ENCODE data around the gene FXYD3. TPM values are rescaled to one million over a fixed set of nuclear protein-coding genes. Genes with fewer than 3 reads are reported as not detected.

Gene FXYD3
- total and polyA plus RNA-seq, 5 donors from 2014 or later: not detected

DNA sequence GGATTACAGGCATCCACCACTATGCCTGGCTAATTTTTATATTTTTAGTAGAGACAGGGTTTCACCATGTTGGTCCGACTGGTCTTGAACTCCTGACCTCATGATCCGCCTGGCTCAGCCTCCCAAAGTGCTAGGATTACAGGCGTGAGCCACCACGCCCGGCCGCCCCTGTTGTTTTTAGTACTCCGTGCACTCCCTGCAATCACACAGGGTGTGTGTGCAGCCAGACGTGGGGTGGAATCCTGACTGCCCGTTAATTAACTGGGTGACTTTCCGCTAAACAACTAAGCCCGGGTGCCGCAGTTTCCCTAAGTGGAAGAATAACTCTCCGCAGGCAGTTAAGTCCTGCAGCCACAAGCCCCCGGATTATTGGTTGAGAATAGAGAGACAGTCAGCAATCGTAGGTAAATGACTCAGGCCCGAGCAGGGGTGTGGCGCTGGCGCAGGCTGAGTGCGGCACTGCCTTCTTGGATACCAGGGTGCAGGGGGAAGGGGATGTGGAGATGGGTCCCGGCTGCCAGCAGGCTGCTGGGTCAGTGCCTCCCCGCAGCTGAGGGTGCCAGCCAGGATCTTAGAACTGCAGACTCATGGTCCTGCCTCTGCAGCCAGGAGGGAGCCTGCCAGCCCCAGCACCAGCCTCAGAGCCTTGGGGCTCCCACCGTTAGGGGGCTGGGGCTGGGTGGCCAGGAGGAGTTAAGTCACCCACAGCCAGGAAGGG lies 6.1 kb upstream of the FXYD3 start:
- Histone ChIP-seq H3K4me3 (ENCODE audit: low read depth, low read length) (no peak overlapping the region), H3K27me3 (ENCODE audit: control insufficient read depth, insufficient read depth, low read length) (no peaks in the 10 kb centered on the region), H3K9me3 (ENCODE audit: control insufficient read depth in 2 of 2, low read length in 2 of 2) (no peaks in the 10 kb centered on the region), H3K27ac (ENCODE audit: insufficient read depth, low read length, poor library complexity, severe bottlenecking) (no peak overlapping the region), H3K36me3 (ENCODE audit: control insufficient read depth, insufficient read depth, low read length) (no peaks in the 10 kb centered on the region), H3K4me1 (ENCODE audit: control insufficient read depth, insufficient read depth, low read length, poor library complexity, severe bottlenecking) (peaks cover 3% of the 10 kb centered on the region)
- Mint-ChIP-seq H3K27ac (no peak overlapping the region), H3K4me3 (no peak overlapping the region), H3K27me3 (peaks cover 5% of the 10 kb centered on the region), H3K9me3 (no peaks in the 10 kb centered on the region), H3K36me3 (no peaks in the 10 kb centered on the region), H3K4me1 (peaks cover 2% of the 10 kb centered on the region in 4 donors)
- ATAC-seq (ENCODE audit: low read depth in 2 of 2): no peak
- DNase-seq: no peak

DNA sequence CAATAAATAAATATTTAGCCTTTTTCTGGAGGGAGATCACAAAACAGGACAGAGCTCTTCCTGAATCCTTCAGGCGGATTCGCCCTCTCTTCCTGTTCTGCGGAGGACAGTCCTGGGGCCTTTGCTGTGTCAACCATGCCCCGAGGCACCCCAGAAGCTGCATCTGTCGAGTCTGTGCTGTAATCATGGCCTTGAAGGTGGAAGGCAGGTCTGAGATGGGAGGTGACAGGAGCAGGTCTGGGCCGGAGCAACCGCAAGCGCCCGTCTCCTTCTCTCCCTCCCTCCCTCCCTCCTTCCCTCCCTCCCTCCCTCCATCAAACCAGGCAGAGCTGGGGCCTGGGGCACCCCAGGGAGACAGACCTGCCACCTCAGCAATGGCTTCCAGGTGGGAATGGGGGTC lies 4.6 kb upstream of the FXYD3 start:
- Mint-ChIP-seq H3K36me3 (no peaks in the 10 kb centered on the region), H3K4me3 (no peak overlapping the region), H3K27me3 (peaks cover 5% of the 10 kb centered on the region), H3K9me3 (no peaks in the 10 kb centered on the region), H3K27ac (no peak overlapping the region), H3K4me1 (peaks cover 3 to 8% (median 5%) of the 10 kb centered on the region in 4 donors)
- H3K4me1 ChIP-seq (ENCODE audit: control insufficient read depth, insufficient read depth, low read length, poor library complexity, severe bottlenecking): peaks cover 6% of the 10 kb centered on the region
- no peak overlapping the region for H3K27ac ChIP-seq (ENCODE audit: insufficient read depth, low read length, poor library complexity, severe bottlenecking)
- H3K4me3 ChIP-seq (ENCODE audit: low read depth, low read length): no peak overlapping the region
- DNase-seq (no peak), ATAC-seq (ENCODE audit: low read depth in 2 of 2) (no peak)
- no peaks in the 10 kb centered on the region for H3K36me3 ChIP-seq (ENCODE audit: control insufficient read depth, insufficient read depth, low read length)
- no peaks in the 10 kb centered on the region for H3K27me3 ChIP-seq (ENCODE audit: control insufficient read depth, insufficient read depth, low read length)
- H3K9me3 ChIP-seq (ENCODE audit: control insufficient read depth in 2 of 2, low read length in 2 of 2): no peaks in the 10 kb centered on the region

- no peak overlapping the region for H3K27ac ChIP-seq (ENCODE audit: insufficient read depth, low read length, poor library complexity, severe bottlenecking)
- ATAC-seq (ENCODE audit: low read depth in 2 of 2): no peak
- H3K27me3 ChIP-seq (ENCODE audit: control insufficient read depth, insufficient read depth, low read length): no peaks in the 10 kb centered on the region
- no peak for DNase-seq
- no peaks in the 10 kb centered on the region for H3K9me3 Mint-ChIP-seq
- peaks cover 6% of the 10 kb centered on the region for H3K4me1 ChIP-seq (ENCODE audit: control insufficient read depth, insufficient read depth, low read length, poor library complexity, severe bottlenecking)
- no peak overlapping the region for H3K4me3 ChIP-seq (ENCODE audit: low read depth, low read length)
- no peak overlapping the region for H3K4me3 Mint-ChIP-seq
- H3K27me3 Mint-ChIP-seq: peaks cover 5% of the 10 kb centered on the region
- H3K36me3 Mint-ChIP-seq: no peaks in the 10 kb centered on the region
- no peak overlapping the region for H3K27ac Mint-ChIP-seq
- no peaks in the 10 kb centered on the region for H3K36me3 ChIP-seq (ENCODE audit: control insufficient read depth, insufficient read depth, low read length)
- peaks cover 3 to 8% (median 5%) of the 10 kb centered on the region in 4 donors for H3K4me1 Mint-ChIP-seq
- no peaks in the 10 kb centered on the region for H3K9me3 ChIP-seq (ENCODE audit: control insufficient read depth in 2 of 2, low read length in 2 of 2)
Observed at GRCh38 chr19:35112995-35113688, 2.5 kb upstream of the FXYD3 start.

- no peaks in the 10 kb centered on the region for H3K9me3 ChIP-seq (ENCODE audit: control insufficient read depth in 2 of 2, low read length in 2 of 2)
- peak; percentile 48 to 68 (median 55) for DNase-seq
- no peaks in the 10 kb centered on the region for H3K9me3 Mint-ChIP-seq
- peak overlapping the region in 1 of 4 donors; percentile 41 for H3K4me3 Mint-ChIP-seq
- H3K4me3 ChIP-seq (ENCODE audit: low read depth, low read length): no peak overlapping the region
- no peaks in the 10 kb centered on the region for H3K36me3 Mint-ChIP-seq
- no peaks in the 10 kb centered on the region for H3K36me3 ChIP-seq (ENCODE audit: control insufficient read depth, insufficient read depth, low read length)
- peaks cover 5% of the 10 kb centered on the region for H3K27me3 Mint-ChIP-seq
- H3K27ac ChIP-seq (ENCODE audit: insufficient read depth, low read length, poor library complexity, severe bottlenecking): no peak overlapping the region
- no peaks in the 10 kb centered on the region for H3K27me3 ChIP-seq (ENCODE audit: control insufficient read depth, insufficient read depth, low read length)
- ATAC-seq (ENCODE audit: low read depth in 2 of 2): peak; percentile 71 to 78
- H3K27ac Mint-ChIP-seq: peak overlapping the region in 2 of 3 donors; percentile 26 to 64
- H3K4me1 ChIP-seq (ENCODE audit: control insufficient read depth, insufficient read depth, low read length, poor library complexity, severe bottlenecking): peaks cover 6% of the 10 kb centered on the region
- peaks cover 3 to 8% (median 5%) of the 10 kb centered on the region in 4 donors for H3K4me1 Mint-ChIP-seq
Observed at GRCh38 chr19:35114353-35115176, 1.1 kb upstream of the FXYD3 start.

GRCh38 chr19:35116072-35116801 lies 614 bp downstream of the FXYD3 start:
- no peak overlapping the region for H3K4me3 ChIP-seq (ENCODE audit: low read depth, low read length)
- no peaks in the 10 kb centered on the region for H3K9me3 Mint-ChIP-seq
- DNase-seq (no peak), ATAC-seq (ENCODE audit: low read depth in 2 of 2) (no peak)
- no peak overlapping the region for H3K4me3 Mint-ChIP-seq
- no peaks in the 10 kb centered on the region for H3K36me3 Mint-ChIP-seq
- H3K4me1 ChIP-seq (ENCODE audit: control insufficient read depth, insufficient read depth, low read length, poor library complexity, severe bottlenecking): peaks cover 6% of the 10 kb centered on the region
- no peak overlapping the region for H3K27ac ChIP-seq (ENCODE audit: insufficient read depth, low read length, poor library complexity, severe bottlenecking)
- no peaks in the 10 kb centered on the region for H3K27me3 ChIP-seq (ENCODE audit: control insufficient read depth, insufficient read depth, low read length)
- peaks cover 5% of the 10 kb centered on the region for H3K27me3 Mint-ChIP-seq
- H3K36me3 ChIP-seq (ENCODE audit: control insufficient read depth, insufficient read depth, low read length): no peaks in the 10 kb centered on the region
- peaks cover 3 to 8% (median 5%) of the 10 kb centered on the region in 4 donors for H3K4me1 Mint-ChIP-seq
- no peaks in the 10 kb centered on the region for H3K9me3 ChIP-seq (ENCODE audit: control insufficient read depth in 2 of 2, low read length in 2 of 2)
- peak overlapping the region in 1 of 3 donors; percentile 36 for H3K27ac Mint-ChIP-seq

- no peaks in the 10 kb centered on the region for H3K9me3 ChIP-seq (ENCODE audit: control insufficient read depth in 2 of 2, low read length in 2 of 2)
- H3K9me3 Mint-ChIP-seq: no peaks in the 10 kb centered on the region
- H3K4me3 Mint-ChIP-seq: no peak overlapping the region
- peaks cover 4% of the 10 kb centered on the region for H3K27me3 Mint-ChIP-seq
- H3K27ac Mint-ChIP-seq: no peak overlapping the region
- no peaks in the 10 kb centered on the region for H3K36me3 ChIP-seq (ENCODE audit: control insufficient read depth, insufficient read depth, low read length)
- DNase-seq: no peak
- H3K4me1 ChIP-seq (ENCODE audit: control insufficient read depth, insufficient read depth, low read length, poor library complexity, severe bottlenecking): peaks cover 6% of the 10 kb centered on the region
- H3K27me3 ChIP-seq (ENCODE audit: control insufficient read depth, insufficient read depth, low read length): no peaks in the 10 kb centered on the region
- H3K36me3 Mint-ChIP-seq: no peaks in the 10 kb centered on the region
- peaks cover 3 to 8% (median 5%) of the 10 kb centered on the region in 4 donors for H3K4me1 Mint-ChIP-seq
- no peak overlapping the region for H3K4me3 ChIP-seq (ENCODE audit: low read depth, low read length)
- no peak overlapping the region for H3K27ac ChIP-seq (ENCODE audit: insufficient read depth, low read length, poor library complexity, severe bottlenecking)
- ATAC-seq (ENCODE audit: low read depth in 2 of 2): no peak
Observed at GRCh38 chr19:35117116-35117515, 1.5 kb downstream of the FXYD3 start.

- H3K4me3 Mint-ChIP-seq: no peak overlapping the region
Observed at GRCh38 chr19:35117799-35118198, 2.2 kb downstream of the FXYD3 start.

More at GRCh38 chr19:35117799-35118198, 2.2 kb downstream of the FXYD3 start:
- Mint-ChIP-seq H3K27ac (peak overlapping the region in 1 of 3 donors; percentile 36), H3K27me3 (peaks cover 4% of the 10 kb centered on the region), H3K9me3 (no peaks in the 10 kb centered on the region), H3K36me3 (no peaks in the 10 kb centered on the region), H3K4me1 (peaks cover 3 to 8% (median 5%) of the 10 kb centered on the region in 4 donors)
- H3K27ac ChIP-seq (ENCODE audit: insufficient read depth, low read length, poor library complexity, severe bottlenecking): no peak overlapping the region
- no peaks in the 10 kb centered on the region for H3K9me3 ChIP-seq (ENCODE audit: control insufficient read depth in 2 of 2, low read length in 2 of 2)
- H3K4me1 ChIP-seq (ENCODE audit: control insufficient read depth, insufficient read depth, low read length, poor library complexity, severe bottlenecking): peaks cover 6% of the 10 kb centered on the region
- ATAC-seq (ENCODE audit: low read depth in 2 of 2) (no peak), DNase-seq (no peak)
- H3K27me3 ChIP-seq (ENCODE audit: control insufficient read depth, insufficient read depth, low read length): no peaks in the 10 kb centered on the region
- H3K36me3 ChIP-seq (ENCODE audit: control insufficient read depth, insufficient read depth, low read length): no peaks in the 10 kb centered on the region
- H3K4me3 ChIP-seq (ENCODE audit: low read depth, low read length): no peak overlapping the region

Data from CD4-positive, CD25-positive, alpha-beta regulatory T cell (primary cell).